Panc1 (cell line): ENCODE data around the gene MSTO1.
"Not testable (repeated sequence)": the region's sequence is repeated elsewhere in the genome, so short reads cannot be mapped to it uniquely, and the experiment has no call there.

Experiments
- POLR2AphosphoS5 ChIP-seq: IDR thresholded peaks from 2 replicates; pipeline ENCODE4 v1.6.1; 2012; ENCODE audit warnings: mild to moderate bottlenecking, low read depth, low read length, moderate library complexity
- SIN3A ChIP-seq: IDR thresholded peaks from 2 replicates; pipeline ENCODE4 v1.6.1; 2012; ENCODE audit warnings: low read depth, mild to moderate bottlenecking, low read length, moderate library complexity, borderline replicate concordance; ENCODE audit not compliant: insufficient read depth
- TF ChIP-seq, protein P1 (sequence below): fragments of 450-650 bp; IDR thresholded peaks from 2 replicates; pipeline ENCODE4 v1.5.1; 2017; ENCODE audit warnings: mild to moderate bottlenecking
- TF ChIP-seq, protein P2 (sequence below), 2 experiments: IDR thresholded peaks; 2 replicates each; pipeline ENCODE4 v1.6.1; 2011 to 2012; ENCODE audit warnings: low read depth in 2 of 2, control low read depth in 1 of 2, low read length in 1 of 2, mild to moderate bottlenecking in 1 of 2, moderate library complexity in 1 of 2; ENCODE audit not compliant: insufficient read depth in 1 of 2

DNA sequence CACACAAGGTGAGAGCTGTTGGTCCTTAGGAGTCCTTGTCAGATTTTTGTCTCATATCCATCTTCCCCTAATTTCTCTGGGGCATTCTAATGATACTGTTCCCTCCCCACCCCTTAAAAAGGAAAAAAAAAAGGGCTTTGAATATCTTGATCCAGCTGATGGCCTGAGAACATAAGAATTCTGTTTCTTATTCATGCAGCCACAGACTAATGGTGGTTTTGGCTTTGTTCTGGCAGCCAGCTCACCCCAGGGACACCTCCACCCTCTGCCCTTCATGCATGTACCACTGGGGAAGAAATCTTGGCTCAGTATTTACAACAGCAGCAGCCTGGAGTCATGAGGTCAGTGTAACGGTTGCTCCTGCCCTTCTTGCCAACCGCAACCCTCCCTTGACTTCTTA, 3.2 kb downstream of the MSTO1 start:
- not testable (repeated sequence) for TF ChIP-seq POLR2AphosphoS5, SIN3A
- TF ChIP-seq, protein P1, sequence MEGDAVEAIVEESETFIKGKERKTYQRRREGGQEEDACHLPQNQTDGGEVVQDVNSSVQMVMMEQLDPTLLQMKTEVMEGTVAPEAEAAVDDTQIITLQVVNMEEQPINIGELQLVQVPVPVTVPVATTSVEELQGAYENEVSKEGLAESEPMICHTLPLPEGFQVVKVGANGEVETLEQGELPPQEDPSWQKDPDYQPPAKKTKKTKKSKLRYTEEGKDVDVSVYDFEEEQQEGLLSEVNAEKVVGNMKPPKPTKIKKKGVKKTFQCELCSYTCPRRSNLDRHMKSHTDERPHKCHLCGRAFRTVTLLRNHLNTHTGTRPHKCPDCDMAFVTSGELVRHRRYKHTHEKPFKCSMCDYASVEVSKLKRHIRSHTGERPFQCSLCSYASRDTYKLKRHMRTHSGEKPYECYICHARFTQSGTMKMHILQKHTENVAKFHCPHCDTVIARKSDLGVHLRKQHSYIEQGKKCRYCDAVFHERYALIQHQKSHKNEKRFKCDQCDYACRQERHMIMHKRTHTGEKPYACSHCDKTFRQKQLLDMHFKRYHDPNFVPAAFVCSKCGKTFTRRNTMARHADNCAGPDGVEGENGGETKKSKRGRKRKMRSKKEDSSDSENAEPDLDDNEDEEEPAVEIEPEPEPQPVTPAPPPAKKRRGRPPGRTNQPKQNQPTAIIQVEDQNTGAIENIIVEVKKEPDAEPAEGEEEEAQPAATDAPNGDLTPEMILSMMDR = not testable (repeated sequence)
- TF ChIP-seq, protein P2, sequence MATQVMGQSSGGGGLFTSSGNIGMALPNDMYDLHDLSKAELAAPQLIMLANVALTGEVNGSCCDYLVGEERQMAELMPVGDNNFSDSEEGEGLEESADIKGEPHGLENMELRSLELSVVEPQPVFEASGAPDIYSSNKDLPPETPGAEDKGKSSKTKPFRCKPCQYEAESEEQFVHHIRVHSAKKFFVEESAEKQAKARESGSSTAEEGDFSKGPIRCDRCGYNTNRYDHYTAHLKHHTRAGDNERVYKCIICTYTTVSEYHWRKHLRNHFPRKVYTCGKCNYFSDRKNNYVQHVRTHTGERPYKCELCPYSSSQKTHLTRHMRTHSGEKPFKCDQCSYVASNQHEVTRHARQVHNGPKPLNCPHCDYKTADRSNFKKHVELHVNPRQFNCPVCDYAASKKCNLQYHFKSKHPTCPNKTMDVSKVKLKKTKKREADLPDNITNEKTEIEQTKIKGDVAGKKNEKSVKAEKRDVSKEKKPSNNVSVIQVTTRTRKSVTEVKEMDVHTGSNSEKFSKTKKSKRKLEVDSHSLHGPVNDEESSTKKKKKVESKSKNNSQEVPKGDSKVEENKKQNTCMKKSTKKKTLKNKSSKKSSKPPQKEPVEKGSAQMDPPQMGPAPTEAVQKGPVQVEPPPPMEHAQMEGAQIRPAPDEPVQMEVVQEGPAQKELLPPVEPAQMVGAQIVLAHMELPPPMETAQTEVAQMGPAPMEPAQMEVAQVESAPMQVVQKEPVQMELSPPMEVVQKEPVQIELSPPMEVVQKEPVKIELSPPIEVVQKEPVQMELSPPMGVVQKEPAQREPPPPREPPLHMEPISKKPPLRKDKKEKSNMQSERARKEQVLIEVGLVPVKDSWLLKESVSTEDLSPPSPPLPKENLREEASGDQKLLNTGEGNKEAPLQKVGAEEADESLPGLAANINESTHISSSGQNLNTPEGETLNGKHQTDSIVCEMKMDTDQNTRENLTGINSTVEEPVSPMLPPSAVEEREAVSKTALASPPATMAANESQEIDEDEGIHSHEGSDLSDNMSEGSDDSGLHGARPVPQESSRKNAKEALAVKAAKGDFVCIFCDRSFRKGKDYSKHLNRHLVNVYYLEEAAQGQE (IDR thresholded peaks at IDR 0.05; ENCODE audit: insufficient read depth in 1 of 2, low read depth in 2 of 2, low read length in 1 of 2) = not testable (repeated sequence)
